ENCODE results near the gene XPC.

The XPC gene

GRCh38 chr3:14152233-14152962 is 26.0 kb downstream of the XPC start:
- POLR2A ChIA-PET, result no interaction called here
- CTCF ChIA-PET, result interaction anchor here (0.9 to 1.3 kb wide), 3 partner anchors 9 to 256 kb away, joined by 4 to 5 read pairs (median 5); no protein-coding TSS in a partner anchor
- no peak for DNase-seq (ENCODE audit: low read depth, low spot score)

GRCh38 chr3:14151471-14152083 is 26.8 kb downstream of the XPC start:
- no peak for DNase-seq (ENCODE audit: low read depth, low spot score)
- TF ChIP-seq, protein P1, sequence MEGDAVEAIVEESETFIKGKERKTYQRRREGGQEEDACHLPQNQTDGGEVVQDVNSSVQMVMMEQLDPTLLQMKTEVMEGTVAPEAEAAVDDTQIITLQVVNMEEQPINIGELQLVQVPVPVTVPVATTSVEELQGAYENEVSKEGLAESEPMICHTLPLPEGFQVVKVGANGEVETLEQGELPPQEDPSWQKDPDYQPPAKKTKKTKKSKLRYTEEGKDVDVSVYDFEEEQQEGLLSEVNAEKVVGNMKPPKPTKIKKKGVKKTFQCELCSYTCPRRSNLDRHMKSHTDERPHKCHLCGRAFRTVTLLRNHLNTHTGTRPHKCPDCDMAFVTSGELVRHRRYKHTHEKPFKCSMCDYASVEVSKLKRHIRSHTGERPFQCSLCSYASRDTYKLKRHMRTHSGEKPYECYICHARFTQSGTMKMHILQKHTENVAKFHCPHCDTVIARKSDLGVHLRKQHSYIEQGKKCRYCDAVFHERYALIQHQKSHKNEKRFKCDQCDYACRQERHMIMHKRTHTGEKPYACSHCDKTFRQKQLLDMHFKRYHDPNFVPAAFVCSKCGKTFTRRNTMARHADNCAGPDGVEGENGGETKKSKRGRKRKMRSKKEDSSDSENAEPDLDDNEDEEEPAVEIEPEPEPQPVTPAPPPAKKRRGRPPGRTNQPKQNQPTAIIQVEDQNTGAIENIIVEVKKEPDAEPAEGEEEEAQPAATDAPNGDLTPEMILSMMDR (IDR thresholded peaks at IDR 0.05; ENCODE audit: insufficient read depth, low read length, missing control alignments), result no peak
- no peak overlapping the region for H3K4me3 ChIP-seq (ENCODE audit: low read depth, low read length)
- CTCF ChIA-PET, result interaction anchor here (0.8 kb wide), 1 partner anchor 15 kb away, joined by 3 read pairs; no protein-coding TSS in a partner anchor
- POLR2A ChIA-PET, result no interaction called here

More at GRCh38 chr3:14152233-14152962, 26.0 kb downstream of the XPC start:
- H3K4me3 ChIP-seq (ENCODE audit: low read depth, low read length), result no peak overlapping the region
- TF ChIP-seq, protein P1 (IDR thresholded peaks at IDR 0.05; ENCODE audit: insufficient read depth, low read length, missing control alignments), result peak; percentile 25

GRCh38 chr3:14150491-14151230 is 27.7 kb downstream of the XPC start:
- TF ChIP-seq, protein P1 (IDR thresholded peaks at IDR 0.05; ENCODE audit: insufficient read depth, low read length, missing control alignments), result no peak
- ChIA-PET CTCF (interaction anchor here (0.8 to 1.0 kb wide), 3 partner anchors 10 to 111 kb away, joined by 3 read pairs; no protein-coding TSS in a partner anchor), POLR2A (no interaction called here)
- no peak overlapping the region for H3K4me3 ChIP-seq (ENCODE audit: low read depth, low read length)
- no peak for DNase-seq (ENCODE audit: low read depth, low spot score)

DNA sequence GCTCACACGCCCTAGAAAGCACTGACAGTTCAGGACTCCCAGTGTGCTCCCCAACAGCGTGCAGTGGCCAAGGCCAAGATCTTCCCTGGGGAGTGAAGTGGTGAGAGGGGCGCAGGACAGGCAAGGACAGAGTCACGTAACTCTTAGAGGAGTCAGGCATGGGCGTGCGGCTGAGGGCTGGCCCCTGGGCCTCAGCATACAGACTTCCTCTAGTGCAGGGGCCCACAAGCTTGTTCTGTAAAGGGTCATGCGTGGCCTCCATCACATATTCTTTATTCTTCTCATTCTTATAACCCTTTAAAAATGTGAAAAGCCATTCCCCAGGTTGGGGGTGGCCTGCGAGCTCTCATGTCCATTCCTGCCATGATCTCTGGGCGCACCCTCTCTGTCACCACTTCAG is 28.3 kb downstream of the XPC start:
- TF ChIP-seq, protein P1 (IDR thresholded peaks at IDR 0.05; ENCODE audit: insufficient read depth, low read length, missing control alignments), result no peak
- DNase-seq (ENCODE audit: low read depth, low spot score), result no peak
- no peak overlapping the region for H3K4me3 ChIP-seq (ENCODE audit: low read depth, low read length)
- ChIA-PET POLR2A (no interaction called here), CTCF (interaction anchor here (0.8 to 1.0 kb wide), 2 partner anchors 11 to 112 kb away, joined by 3 read pairs; no protein-coding TSS in a partner anchor)

GRCh38 chr3:14148041-14148985 is 30.1 kb downstream of the XPC start:
- ChIA-PET POLR2A (no interaction called here), CTCF (interaction anchor here (0.9 kb wide), 1 partner anchor 252 kb away, joined by 3 read pairs; no protein-coding TSS in a partner anchor)
- H3K4me3 ChIP-seq (ENCODE audit: low read depth, low read length), result no peak overlapping the region
- no peak for DNase-seq (ENCODE audit: low read depth, low spot score)
- TF ChIP-seq, protein P1 (IDR thresholded peaks at IDR 0.05; ENCODE audit: insufficient read depth, low read length, missing control alignments), result peak; percentile 21
